Mesenteric fat pad (tissue), 1 donor: ENCODE data around the gene CTAG1A. TPM values are rescaled to one million over a fixed set of nuclear protein-coding genes. Genes with fewer than 3 reads are reported as not detected.
A peak's percentile ranks its signal among the peaks of the same experiment; 100 is the strongest.
"Not testable (repeated sequence)": the region's sequence is repeated elsewhere in the genome, so short reads cannot be mapped to it uniquely, and the experiment has no call there.

Experiments
- DNase-seq: peaks from one replicate; pipeline ENCODE4 v3.0.0-alpha.2; 2020; ENCODE audit warnings: low spot score
- total RNA-seq: library from RNA; stranded (reverse); fragmentation: NEBNext Ultra II Directional; extraction: Animal tissue kit (Norgen Biotek cat#: 25700); gene quantifications from one replicate; pipeline ENCODE4 v1.2.1, GENCODE V29; 2021
- donor health status: DM: yes; HTN: yes; CAD: no.

The CTAG1A gene
- total RNA-seq, 1 donor from 2014 or later, result not detected

DNA sequence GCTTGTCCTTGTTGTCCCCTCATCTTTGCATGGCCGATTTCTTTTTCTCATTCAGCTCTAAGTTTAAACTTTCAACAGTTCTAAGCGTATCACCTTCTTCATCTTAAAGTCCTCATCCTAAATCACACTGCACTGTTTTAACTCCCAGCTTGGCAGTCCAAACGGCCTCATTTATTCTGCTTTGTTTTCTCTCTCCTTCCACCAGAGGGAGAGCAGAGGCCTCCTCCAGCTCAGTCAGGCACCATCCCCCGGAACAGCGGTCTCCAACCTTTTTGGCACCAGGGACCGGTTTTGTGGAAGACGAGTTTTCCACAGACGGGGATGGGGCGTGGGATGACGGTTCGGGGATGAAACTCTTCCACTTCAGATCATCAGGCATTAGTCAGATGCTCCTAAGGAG is 14.6 kb upstream of the CTAG1A start:
- not testable (repeated sequence) for DNase-seq

GRCh38 chrX:154573061-154573460 is 11.9 kb upstream of the CTAG1A start:
- DNase-seq, result not testable (repeated sequence)

GRCh38 chrX:154575076-154575475 is 9.9 kb upstream of the CTAG1A start:
- DNase-seq, result not testable (repeated sequence)

GRCh38 chrX:154582994-154583393 is 1.9 kb upstream of the CTAG1A start:
- DNase-seq, result not testable (repeated sequence)

DNA sequence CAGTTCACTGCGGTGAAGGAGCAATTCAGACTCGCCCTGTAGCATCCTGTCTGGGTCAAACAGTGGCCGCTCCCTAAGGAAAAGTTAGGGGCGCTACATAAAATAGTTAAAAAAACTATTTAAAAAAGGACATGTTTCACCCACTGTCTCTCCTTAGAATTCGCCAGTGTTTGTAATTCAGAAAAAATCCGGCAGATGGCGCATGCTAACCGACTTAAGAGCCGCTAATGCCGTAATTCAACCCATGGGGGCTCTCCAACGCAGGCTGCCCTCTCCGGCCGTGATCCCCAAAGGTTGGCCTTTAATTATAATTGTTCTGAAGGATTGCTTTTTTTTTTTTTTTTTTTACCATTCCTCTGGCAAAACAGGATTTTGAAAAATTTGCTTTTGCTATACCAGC is 5.5 kb downstream of the CTAG1A start:
- not testable (repeated sequence) for DNase-seq

DNA sequence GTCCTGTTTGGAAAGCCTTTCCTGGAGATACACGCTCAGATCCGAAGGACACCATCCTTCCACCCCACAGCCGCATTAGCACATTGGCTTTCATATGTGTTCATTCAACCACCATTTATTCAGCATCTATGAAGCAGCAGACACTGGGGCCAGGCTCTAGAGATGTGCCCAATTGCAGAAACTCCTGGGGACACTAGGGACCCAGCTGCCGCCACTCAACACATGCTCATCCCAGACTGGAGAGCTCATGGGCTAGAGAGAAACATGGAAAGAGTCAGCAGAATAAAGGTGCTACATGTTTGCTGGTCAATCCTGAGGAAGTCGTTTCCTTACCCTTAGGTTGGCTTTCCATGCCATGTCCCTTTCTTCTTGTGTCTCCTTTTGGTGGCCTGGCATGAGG is 7.6 kb downstream of the CTAG1A start:
- peak; percentile 64 for DNase-seq

GRCh38 chrX:154593201-154593600 is 8.3 kb downstream of the CTAG1A start:
- DNase-seq, result peak; percentile 59

DNA sequence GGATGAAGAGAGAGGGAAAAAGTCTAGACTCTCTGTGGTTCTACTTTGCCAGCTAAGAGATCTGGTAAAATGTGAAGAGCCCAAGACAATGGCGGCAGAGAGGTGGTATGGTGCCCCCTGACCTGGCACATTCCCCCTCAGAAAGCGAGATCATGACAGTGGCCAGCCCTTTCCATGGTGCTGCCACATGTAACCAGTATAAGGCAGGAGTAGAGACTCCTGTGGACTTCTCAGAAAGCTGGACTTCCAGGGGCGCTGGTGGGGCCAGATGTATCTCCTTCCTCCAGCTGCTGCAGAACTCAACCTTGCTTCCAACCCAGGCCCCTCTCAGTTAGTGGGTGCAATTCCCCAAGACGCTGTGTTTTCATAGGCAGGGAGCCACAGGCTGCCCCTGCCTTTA is 9.6 kb downstream of the CTAG1A start:
- DNase-seq, result no peak

DNA sequence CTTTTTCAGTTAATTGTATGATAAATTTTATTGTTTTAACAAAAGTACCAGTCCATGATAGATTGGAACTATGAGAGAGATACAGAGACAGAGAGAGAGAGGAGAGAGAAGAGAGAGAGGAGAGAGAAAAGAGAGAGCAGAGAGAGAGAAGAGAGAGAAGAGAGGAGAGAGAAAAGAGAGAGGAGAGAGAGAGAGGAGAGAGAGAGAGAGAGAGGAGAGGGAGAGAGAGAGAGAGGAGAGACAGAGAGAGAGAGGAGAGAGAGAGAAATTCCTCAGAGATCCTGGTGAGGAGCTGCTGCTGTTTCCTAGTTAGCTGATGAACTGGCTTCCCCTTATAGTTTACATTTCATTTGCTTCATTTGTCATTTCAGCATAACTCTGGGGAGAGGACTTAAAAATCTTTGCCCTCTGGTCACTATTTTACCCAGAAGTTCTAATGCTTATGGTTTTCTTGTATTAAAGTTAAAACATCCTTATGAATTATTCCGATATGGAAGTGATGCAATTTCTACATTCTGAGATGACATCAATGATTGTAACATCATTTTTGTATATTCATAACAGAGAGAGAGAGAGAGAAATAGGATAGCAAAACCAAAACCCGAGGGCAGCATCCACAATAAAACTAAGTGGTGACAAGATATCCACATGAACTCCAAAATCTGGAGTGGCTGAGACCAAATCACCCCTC is 10.8 kb downstream of the CTAG1A start:
- DNase-seq, result no peak

DNA sequence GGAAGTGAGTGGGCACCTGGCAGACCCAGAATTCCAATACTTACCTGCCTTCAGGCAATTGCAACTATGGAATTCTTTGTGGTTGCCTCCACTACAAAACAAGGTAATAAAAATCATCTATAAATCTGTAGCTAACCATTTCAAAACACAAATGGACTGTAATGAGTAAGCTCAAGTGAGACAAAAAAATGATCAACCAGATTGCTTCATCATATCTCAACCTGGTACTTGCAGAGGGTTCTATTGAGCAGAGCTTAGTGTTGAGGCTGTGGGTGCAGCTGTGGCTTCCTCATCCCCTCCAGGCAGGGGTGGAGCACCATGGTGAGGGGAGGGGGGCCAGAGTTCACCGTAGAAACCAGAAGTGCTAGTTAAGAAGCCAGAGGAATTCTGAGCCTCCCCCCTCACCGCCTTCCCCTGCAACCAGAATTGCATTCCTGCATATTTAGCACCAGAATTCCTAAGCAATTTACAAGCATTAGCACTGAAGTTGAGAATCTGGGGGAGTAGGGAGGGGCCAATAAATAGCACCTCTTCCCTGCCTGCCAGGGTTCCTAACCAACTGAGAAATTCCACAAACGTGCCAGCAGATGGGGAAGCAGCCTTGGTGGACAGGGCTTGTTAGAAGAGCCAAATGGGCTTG is 11.5 kb downstream of the CTAG1A start:
- peak; percentile 39 for DNase-seq

- peak; percentile 60 for DNase-seq
Measured at GRCh38 chrX:154597221-154597620, 12.3 kb downstream of the CTAG1A start.

GRCh38 chrX:154598656-154599055 is 13.7 kb downstream of the CTAG1A start:
- DNase-seq, result peak; percentile 57

DNA sequence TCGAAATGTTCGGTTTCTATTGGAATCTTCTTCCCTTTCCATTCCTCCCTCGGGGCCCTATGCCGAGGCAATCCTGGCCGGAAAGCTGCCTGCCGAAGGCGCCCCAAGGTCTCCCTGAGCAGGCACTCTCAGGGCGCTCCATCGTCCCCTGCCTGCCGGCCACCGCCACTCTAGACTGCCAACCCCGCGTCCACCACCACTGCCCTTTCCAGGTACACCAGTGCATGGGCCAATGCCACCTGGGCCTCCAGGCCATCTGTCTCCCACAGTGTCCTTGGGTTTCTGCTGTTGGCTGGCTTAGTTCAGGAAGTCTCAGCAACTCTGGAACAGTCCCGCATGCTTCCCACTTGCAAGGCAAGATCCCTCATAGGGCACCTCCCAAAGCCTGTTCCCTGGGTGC is 14.6 kb downstream of the CTAG1A start:
- peak; percentile 78 for DNase-seq

DNA sequence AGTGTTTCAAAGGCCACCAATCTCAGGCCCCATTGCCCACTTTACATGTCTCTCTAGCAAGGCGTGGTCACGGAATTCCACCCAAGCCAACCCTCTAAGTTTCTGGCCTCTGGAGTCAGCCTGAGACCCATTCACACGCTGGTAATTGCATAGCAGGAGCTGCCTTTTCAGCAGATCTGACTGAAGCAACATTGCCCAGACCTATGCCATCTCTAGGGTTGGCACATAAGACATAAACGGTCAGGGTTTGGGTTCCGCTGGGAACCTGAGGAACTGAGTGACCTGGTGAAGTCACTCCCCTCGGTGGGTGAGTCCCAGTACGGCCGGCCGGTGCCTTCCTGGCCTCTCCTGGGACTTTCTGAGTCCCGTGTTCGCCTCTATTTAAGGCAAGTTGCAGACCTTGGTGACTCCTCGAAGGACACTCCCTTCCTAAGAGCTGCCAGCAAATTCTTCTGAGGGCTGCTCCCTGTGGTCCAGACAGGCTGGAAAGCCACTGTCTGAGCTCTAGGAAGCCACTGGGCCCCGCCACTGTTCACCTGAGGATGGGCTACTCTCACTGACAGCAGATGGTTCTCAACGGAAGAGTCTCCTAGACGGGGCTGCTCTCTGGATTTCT is 15.9 kb downstream of the CTAG1A start:
- DNase-seq, result peak; percentile 75

DNA sequence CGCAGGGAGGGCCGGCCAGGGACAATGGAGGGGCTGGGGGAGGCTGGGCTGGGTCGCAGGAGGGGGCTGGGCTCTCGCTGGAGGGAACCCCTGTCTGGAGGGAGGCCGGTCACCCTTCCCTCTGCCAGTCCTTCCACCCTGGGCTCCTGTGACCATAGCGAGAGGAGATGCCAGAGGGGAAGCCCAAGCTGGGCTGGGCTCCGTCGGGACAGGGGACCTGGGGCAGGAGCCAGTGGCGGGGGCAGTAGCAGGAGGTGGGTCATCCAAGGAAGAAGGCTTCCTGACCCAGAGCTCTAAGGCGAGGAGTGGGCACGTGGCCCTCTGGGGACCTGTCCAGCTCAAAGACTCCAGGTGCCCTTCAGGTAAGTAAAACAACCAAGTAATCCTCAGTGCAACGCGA is 17.3 kb downstream of the CTAG1A start:
- DNase-seq, result peak; percentile 87

DNA sequence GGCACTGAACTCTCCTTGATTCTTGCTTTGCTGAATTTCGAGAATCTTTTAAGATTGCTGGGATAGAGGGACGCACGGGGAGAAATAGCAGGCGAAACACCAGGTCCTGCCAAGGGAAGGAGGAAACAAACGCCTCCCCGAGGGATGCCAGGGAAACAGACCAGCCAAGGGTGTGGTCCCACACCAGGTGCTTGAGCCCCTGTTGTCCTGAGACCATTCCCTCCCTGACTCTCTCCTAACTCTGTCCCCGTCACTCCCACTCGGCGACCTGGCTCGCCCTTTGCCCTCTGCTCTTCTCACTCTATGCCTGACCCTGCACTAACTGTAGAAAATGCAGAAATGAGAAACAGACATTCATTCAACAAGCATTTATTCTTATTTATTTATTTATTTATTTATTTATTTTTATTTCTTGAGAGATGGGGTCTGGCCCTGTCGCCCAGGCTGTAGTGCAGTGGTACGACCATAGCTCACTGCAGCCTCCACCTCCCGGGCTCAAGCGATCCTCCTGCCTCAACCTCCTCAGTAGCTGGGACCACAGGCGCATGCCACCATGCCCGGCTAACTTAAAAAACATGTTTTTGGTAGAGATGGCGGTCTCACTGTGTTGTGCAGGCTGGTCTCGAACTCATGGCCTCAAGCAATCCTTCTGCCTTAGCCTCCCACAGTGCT is 18.0 kb downstream of the CTAG1A start:
- peak; percentile 51 for DNase-seq

- DNase-seq, result peak; percentile 77
Measured at GRCh38 chrX:154603438-154604430, 18.8 kb downstream of the CTAG1A start.

- DNase-seq, result peak; percentile 18
Measured at GRCh38 chrX:154605566-154605965, 20.6 kb downstream of the CTAG1A start.

DNA sequence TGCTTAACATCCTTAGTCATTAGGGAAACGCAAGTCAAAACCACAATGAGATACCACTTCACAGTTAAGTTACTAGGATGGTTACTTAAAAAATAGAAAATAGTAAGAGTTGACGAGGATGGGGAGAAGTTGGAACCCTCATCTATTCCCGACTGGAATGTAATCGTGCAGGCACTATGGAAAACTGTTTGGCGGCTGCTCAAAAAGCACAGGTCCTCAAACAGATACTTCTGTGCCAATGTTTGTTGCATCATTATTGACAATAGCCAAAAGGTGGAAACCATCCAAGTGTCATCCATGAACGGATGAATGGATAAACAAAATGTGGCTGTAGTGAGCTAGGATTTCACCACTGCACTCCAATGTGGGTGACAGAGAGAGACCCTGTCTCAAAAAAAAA is 22.4 kb downstream of the CTAG1A start:
- no peak for DNase-seq

DNA sequence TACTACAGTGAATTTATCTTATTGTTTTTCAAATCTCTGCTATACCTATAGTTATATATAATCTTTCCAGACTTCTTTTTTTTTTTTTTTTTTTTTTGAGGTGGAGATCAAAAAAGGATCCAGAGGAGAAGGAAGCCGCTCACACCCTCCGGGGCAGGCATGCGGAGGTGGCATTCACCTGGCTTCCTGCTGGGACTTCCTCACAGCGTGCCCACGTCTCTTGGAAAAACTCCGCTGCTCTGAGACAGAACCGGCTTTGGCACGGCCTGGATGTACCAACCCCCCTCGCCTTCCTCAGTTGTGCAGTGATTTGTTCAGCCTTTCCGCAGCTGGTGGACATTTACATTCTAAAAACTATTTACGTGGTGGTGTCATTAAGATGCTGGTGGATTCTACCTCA is 23.0 kb downstream of the CTAG1A start:
- peak; percentile 65 for DNase-seq

DNA sequence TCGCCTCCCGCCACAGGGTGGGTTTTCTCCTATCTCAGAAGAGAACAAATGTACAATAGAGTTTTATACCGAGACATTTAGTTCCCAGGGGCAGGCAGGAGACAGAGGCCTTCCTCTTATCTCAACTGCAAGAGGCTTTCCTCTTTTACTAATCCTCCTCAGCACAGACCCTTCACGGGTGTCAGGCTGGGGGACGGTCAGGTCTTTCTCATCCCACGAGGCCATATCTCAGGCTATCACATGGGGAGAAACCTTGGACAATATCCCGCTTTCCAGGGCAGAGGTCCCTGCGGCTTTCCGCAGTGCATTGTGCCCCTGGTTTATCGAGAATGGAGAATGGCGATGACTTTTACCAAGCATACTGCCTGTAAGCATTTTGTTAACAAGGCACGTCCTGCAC is 23.9 kb downstream of the CTAG1A start:
- DNase-seq, result peak; percentile 45
